ENCODE data around the gene EFNA5.

EFNA5 gene

DNA sequence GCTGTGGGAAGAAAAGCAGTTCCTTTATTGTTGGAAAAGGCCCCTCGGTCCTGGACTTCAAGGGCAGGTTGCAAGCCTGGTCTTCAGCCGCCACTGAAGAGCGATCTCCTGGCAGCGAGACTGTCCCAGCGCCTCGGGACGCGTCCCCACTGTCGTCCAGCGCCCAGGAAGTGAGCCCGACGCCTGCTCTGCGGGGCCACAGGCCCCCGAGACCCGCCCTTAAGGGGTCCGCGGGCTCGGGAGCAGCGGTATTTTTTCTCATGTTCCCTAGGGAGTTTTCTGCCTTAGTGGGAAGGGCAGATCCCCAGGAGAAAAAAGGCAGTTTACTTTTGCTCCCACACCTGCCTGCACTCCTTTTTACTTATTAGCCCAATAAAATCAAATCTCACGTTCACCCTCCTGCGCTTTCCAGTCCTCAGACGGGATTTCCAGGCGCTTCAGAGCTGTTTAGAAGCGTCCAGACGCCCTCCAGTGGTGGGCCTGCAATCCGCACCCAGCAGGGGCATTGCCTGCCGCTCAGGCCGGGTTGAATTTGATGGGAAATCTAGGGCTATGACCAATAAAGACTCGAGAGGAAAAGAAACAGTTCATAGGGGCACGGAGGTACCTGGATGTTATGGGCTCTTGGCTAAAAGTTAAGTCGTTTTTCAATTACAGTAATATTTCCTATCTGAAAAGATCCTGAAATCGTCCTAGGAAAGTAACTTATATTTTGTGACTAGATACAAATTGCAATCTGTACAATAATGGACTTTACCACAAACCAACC lies 2.8 kb upstream of the EFNA5 start:
- in situ Hi-C loops (cut with MboI; ENCODE audit: low sequenced_read_pairs): no loop called here

DNA sequence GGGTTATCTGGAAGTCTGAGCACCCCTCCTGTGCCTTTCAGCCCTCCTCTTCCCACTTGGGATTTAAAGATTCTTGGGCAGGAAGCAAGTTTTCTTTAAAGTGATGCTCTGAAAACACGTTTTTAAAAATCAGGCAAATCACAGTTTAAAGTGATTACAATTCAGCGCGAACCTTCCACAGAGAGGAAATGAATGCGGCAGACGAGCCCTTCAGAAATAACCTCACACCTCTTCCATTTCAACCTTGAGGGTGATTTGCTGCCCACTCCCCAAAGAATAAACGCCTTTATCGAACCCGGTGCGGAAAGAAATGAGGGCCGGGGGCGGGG lies 2.3 kb upstream of the EFNA5 start:
- in situ Hi-C loops (cut with MboI; ENCODE audit: low sequenced_read_pairs): no loop called here

DNA sequence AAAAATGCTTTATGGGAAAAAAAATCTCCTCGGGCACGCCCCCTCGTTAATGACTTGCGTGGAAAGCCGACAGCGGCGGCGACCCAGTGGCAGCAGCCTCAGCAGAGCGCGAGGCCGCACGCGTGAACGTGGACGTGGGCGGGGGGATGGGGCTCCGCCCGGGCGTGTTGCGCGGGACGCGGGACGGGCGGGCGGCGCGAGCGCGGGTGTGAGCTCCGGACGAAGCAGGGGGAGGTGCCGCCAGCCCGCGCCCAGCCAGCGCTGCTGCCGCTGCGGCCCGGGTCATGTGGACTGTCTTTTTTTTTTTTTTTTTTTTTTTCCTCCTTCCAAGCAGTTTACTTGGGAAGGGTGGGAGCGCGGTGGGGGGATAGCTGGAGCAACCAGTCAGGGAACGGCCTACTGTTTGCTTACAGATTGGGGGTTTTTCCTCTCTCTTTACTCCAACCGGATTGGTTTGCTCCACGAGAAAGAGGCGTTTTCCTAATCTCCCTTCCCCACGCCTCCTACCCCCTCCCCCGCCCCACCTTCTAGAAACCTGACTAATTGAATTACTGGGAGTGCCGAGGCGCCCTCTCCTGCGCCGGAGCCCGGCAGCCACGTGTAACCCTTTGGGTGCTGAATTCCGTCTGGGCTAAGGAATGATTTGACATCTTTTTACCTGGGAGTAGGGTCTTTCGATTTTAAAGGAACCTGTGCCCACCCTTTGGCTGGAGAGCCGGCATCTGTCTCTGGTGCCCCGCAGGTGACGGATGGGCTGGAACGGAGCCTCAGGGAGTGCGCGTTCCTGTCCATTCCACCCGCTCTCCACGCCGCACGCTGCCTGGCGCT lies 1.7 kb upstream of the EFNA5 start:
- in situ Hi-C loops (cut with MboI; ENCODE audit: low sequenced_read_pairs): no loop called here

DNA sequence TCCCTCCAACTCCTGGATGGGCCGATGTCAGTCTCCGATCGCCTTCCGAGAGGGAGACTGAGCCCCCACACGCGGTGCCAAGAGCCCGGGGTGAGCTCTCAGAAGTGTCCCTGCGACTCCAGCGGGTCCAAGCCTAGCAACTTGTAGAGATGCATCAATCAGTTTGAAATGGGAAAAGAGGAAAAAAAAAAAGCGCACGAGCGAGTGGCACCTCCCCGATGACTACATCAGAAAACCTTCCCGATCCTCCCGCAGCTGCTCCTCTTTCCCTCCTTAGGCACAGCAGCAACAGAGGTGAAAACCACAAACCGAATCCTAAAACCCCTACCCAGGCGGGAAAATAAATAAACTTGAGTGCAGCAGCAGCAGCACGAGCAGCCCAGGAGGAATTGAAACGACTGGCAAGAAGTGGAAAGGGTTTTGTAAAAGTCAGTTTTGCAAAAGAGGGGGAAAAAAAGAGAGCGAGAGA lies 1.0 kb upstream of the EFNA5 start:
- in situ Hi-C loops (cut with MboI; ENCODE audit: low sequenced_read_pairs): no loop called here

DNA sequence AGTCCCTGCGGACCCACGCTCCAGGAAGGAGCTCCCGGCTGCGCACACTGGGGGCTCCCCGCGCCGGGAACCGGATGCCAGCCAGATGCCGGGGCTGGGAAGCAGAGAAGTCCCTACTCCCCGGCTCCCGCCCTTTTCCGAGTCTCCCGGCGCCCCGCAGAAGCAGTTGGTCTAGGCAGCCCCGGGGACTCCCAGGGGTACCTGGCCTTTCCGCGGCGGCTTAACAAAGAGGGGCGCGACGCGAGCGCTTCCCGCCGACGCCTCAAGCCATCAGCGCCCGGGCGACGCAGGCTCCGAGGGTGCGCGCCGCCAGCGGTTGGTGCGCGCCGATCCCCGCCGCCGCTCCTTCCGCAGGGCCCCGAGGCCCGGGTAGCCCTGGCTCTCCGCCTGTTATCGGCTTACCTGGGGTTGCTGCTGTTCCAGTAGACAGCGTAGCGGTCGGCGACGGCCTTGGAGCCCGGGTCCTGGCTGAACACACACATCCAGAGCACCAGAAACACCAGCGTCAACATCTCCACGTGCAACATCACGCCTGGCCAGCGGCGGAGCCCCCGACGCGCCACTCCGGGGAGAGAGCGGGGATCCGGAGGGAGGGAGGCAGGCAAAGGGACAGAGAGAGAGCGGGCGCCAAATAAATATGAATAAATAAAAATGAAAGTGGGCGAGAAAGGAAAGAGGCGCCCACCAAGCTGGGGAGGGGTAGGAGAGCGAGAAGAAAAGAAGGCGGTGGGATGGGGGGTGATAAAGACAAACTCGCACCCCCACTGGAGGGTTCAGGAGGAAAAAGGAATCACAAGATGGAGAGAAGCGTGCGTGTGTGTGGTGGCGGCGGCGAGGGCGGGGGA lies 428 bp downstream of the EFNA5 start:
- in situ Hi-C loops (cut with MboI; ENCODE audit: low sequenced_read_pairs): no loop called here

DNA sequence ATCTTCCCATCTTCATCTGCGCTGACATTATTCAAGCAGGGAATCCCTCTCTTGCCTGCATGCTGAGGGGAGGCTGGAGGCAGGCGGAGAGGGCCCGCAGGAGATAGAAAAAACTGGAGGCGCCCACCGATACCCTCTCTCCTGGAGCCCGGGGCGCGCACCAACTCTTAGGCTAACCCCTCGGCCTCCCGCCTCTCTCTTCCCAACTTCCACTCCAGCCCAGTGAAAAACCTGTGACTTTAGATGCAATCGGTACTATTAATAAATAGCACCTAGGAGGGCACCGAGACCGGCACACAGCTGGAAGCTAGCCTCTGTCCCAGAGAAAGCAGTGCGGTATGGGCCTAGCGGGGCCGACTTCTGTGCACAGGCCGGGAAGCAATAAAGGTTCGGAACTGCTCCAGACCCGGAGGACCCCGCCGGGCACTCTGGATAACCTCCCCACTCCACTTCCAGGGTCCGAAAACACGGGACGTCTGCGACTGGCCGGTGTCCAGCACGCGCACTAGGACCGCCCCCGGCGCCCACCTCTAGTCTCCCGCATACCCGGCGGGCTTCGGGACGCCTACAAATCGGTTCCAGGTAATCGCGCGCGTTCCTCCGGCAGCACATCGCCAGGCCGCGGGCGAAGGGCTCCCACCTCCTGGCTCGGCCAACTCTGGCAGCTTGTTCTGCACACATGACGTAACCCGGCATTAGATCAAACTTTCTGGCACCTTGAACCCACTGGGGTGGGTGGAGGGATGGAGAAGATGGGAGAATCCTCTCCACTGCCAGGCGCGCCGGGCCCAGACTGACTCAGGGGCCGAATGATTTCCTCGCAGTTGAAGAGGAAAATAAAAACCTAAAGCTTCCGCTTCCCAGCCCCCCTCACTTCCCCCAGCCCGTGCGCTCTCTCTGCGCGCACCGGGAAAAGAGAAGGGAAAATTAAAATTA lies 1.4 kb downstream of the EFNA5 start:
- in situ Hi-C loops (cut with MboI; ENCODE audit: low sequenced_read_pairs): no loop called here

DNA sequence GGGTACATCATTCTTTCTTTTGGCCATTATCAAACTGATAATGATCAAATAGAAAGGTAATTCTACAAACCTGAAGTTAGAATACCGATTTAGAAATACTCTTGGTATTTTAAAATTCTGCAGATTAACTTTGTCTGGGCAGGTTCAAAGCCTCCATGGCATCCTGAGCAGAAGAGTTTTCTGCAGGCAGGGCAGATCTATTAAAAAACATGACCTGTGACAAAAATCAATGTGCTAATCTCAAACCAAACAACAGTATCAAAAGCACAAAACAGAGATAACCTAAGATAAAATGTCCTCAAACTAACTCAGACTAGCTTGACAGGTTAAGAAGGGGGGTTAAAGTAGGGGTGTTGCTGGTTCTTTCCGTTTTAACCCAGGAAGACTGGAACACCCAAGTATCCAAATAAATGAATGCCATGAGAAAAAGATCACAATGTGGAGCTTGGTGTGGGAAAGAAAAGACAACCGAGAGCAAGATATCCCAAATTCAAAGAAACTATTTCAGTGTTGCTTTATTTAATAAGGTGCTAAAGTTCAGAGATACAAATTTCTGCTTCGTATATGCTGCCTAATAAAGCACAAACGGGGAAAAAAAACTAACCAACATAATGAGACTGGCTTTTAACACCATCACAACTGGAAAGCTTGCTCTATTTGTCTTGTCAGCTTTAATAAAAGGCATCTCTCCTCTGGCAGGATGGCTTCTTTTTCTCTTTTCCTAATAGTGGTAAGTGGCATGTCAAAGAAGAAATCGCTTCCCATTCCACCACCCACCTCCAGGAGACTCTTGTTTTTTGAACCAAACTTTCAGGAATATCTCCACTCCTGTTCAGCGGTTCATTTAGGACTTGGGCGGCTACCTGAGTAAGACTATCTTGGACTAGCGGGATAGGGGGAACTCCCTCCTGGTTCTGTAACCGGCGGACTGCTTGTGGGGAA lies 2.3 kb downstream of the EFNA5 start:
- in situ Hi-C loops (cut with MboI; ENCODE audit: low sequenced_read_pairs): no loop called here

DNA sequence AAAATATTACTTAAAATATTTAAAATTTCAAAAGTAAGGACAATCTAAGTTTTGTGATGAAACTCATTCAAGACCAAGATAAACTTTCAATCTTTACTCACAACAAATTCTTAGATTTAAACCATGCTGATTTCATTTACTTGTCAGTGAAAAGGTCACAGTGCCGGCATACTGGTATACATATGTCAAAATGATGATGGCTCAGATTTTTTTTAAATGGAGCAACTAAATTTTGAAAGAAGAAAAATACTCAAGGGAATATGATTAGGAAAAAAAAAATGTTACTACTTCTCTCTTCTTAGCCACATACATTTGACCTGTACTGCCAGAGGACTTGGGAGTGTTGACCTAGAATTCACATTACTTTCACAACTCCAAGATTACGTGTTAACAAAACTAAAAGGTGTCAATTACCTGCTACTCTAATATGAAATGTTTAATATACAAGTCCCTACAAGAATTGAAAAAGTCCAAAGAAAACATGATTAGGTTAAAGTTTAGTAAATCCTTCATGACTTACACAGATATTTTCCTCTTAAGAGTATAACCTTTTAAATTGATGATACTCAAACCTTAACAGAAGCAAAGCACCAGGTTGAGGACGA lies 4.6 kb downstream of the EFNA5 start:
- in situ Hi-C loops (cut with MboI; ENCODE audit: low sequenced_read_pairs): no loop called here

DNA sequence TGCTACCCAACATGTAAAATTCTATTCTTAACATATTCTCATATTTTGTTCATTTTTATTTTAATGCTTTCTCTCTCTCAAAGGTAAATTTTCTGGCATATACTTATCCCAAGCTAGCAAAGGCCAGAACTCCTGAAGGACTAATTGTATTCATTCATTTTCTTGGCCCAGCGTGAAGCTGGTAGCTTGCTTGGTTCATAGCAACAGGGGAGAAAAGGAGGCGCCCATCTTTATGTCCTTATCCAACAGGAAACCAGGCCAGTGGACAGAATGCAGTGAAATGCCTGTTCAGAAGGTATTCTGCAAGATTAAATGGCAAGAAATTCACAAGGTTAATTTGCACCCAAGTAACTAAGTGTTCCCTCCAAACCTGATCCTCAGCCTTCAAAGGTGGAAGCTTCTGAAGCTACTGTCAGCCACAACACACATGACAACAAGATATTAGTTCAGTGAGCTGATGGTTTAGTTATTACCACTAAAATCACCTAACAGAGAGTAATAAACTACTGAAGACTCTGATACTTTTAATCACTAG lies 5.6 kb downstream of the EFNA5 start:
- in situ Hi-C loops (cut with MboI; ENCODE audit: low sequenced_read_pairs): no loop called here

DNA sequence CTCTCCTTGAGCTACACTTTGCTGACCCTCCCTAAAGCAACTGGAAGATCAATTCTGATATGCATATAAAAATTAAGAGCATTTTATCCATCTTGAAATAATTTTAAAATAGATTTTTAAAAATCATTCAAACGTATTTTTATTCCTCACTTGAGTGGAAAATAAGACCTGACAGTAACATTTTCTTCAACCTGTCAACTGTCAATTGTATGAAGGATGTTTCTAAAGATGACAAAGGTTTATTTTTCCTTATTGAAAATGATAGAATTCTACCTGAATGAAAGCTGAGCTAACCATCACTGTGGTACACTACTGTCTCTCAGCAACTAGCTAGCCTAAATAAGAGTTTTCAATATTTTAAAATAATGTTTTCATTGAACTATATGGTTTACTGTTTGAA lies 7.0 kb downstream of the EFNA5 start:
- in situ Hi-C loops (cut with MboI; ENCODE audit: low sequenced_read_pairs): no loop called here

DNA sequence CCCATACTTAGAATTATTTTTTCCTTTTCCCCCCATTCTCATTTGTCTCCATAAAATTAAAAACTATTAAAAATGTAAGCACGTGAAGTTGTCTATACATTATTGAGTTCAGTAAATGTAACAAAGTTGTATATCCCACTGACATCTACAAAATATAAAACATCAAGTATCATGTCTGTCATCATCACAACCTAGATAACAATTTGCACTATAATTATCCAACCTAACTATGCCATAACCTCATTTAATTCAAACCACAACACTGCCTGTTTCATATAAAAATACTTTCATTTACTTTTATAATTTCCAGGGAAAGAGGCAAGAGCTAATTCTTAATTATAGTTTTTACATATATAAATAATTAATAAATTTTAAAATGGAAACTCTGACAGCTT lies 9.1 kb downstream of the EFNA5 start:
- in situ Hi-C loops (cut with MboI; ENCODE audit: low sequenced_read_pairs): no loop called here

DNA sequence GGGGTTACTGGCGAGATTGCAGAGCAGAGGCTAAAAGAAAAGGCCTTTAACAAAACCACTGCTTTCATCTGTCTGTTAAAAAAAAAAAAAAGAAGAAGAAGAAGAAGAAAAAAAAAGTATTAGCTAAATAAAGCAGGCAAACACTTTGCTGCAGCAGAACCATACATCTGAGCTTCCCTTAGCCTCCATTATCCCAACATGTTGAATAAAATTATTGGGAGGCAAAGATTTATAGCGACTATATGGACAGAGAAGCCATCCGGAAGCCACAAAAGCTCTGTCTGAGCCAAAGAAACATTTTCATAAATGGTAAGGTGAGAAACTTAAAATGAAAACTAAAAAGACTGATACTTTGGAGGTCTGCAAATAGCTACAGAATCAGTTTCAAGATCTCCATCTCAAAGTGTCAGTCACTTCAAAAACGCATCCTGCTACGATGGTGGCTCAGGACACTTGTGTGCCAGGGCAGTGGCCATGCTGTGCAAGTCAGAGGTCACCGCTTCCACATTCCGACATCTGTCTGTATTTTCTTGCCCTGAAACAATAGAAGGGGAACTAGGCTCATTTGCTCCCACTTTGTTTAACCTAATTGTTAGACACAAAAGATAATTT lies 9.6 kb downstream of the EFNA5 start:
- in situ Hi-C loops (cut with MboI; ENCODE audit: low sequenced_read_pairs): no loop called here

DNA sequence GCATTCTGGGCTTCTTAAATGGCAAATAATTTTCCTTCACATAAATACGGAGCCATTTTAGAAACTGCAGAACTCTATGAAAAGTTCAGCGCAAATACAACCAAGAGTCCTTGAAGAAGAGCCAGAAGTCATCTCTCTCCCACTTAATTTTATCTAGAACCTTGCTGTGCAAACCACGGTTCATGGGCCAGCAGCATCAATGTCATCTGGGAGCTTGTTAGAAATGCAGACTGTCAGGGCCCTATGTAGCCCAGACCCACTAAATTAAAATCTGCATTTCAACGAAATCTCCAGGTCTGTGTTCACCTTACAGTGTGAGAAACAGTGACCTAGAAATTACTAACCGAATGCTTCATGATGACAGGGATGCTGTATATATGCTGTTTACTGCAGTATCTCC lies 12.2 kb downstream of the EFNA5 start:
- in situ Hi-C loops (cut with MboI; ENCODE audit: low sequenced_read_pairs): no loop called here

DNA sequence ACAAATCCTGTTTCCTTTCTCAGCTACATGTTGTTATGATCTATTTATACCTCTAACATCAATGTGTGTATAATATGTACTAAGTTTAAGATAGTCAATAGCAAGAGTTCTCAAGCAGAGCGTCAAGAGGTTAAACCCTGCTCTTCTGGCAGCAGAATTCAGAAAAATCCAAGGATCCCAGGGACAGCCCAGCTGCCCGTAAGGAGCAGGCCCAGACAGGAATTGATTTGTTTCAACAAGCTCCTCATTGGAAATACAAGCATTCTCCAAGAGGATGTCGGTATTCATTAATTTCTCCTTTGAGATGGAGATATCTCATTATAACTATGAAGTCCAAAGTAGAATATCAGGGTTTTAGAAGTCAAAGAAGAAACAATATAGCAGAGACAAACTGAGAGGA lies 14.9 kb downstream of the EFNA5 start:
- in situ Hi-C loops (cut with MboI; ENCODE audit: low sequenced_read_pairs): no loop called here

DNA sequence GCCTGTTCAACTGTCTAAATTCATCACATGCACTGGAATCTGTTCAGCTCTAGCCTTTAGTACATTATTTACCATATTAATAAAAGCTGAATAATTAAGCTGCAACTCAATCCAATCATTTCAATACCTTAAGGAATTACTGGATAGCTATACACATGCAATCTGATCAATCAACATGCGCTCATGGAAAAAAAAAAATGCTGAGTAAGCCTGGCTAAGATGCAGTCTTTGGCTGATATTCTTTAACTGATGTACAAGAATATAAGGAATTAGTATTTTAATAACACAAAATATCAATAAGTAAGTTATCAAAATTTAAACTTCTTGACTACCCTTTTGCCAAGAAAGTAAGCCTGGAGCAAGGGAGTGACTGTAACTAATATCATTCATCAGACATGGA lies 15.9 kb downstream of the EFNA5 start:
- in situ Hi-C loops (cut with MboI; ENCODE audit: low sequenced_read_pairs): no loop called here

DNA sequence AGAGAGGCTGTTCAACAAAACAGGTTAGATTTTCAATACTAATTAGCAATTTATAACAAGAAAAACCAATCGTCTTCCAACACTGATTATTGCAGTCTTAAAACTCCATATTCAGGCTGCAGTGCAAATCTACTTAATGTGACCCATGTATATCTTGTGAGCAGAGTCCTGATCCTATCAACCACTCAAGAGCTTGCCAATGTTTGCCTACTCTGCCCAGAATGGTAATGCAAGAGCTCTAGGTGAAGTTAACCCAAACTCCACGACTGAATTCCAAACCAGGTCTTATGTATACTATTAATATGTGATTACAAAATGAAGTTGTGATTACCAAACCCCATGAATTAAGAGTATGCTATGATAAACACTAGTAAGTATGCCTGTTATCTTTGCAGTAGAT lies 17.1 kb downstream of the EFNA5 start:
- in situ Hi-C loops (cut with MboI; ENCODE audit: low sequenced_read_pairs): no loop called here

DNA sequence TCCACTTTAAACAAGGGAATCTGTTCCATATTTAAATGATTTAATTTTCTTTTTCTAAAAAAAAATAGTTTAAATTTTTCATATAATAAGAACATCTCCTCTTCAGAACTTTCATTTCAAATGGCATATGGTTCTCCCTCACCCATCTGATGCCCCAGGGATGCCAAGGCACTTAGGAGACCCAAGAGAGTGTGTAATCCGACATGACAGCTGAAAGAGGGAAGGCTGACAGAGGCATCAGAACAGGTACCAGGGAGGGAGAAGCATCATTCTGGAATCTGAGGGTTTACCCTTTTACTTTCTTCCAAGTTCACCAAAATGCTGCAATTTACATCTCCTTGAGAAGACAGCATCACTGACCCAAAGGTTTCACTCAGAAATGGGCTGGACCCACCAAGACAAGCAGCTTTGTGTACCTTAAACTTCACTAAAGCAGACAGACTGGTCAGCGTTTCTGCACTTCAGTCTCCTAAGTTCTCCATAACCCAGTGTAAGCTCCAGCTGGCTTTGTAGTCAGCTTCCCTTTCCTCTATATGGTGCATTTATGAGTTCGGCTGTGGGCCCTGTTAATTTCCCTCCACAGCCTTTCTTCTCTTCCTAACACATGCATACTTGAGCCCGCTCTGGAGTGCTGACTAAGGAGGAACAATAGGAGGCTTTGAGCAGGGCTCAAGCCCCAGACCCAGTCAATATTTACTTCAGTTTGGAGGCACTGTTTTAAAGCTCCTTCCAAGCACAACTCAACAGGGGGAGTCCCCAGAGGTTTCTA lies 17.7 kb downstream of the EFNA5 start:
- in situ Hi-C loops (cut with MboI; ENCODE audit: low sequenced_read_pairs): no loop called here

DNA sequence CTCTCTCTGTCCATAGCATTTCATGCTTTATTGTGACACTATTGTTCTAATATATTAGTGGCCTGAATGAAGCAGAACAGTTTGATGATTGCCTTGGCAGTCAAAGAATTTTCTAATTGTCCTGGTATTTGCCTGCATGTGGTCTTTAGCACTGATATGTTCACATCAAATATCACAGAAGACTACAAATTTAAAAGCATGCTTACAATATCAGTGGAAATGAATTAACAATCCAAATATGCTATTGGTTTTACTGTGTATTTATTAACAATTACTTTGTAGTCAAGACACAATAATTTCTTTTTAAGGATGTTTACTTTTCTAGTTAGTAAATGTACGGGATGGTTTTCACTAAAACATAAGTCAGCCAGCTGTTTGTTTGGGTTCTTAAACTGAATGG lies 18.3 kb downstream of the EFNA5 start:
- in situ Hi-C loops (cut with MboI; ENCODE audit: low sequenced_read_pairs): no loop called here
